ENCODE measurements around the gene SLC8A3.

GRCh38 chr14:70123796-70124195, 65.0 kb downstream of the SLC8A3 start:
- TF ChIP-seq, protein P1, sequence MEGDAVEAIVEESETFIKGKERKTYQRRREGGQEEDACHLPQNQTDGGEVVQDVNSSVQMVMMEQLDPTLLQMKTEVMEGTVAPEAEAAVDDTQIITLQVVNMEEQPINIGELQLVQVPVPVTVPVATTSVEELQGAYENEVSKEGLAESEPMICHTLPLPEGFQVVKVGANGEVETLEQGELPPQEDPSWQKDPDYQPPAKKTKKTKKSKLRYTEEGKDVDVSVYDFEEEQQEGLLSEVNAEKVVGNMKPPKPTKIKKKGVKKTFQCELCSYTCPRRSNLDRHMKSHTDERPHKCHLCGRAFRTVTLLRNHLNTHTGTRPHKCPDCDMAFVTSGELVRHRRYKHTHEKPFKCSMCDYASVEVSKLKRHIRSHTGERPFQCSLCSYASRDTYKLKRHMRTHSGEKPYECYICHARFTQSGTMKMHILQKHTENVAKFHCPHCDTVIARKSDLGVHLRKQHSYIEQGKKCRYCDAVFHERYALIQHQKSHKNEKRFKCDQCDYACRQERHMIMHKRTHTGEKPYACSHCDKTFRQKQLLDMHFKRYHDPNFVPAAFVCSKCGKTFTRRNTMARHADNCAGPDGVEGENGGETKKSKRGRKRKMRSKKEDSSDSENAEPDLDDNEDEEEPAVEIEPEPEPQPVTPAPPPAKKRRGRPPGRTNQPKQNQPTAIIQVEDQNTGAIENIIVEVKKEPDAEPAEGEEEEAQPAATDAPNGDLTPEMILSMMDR (IDR thresholded peaks at IDR 0.05): no peak
- TF ChIP-seq POLR2A (IDR thresholded peaks at IDR 0.05): no peak
